OCI-LY7 (cell line): ENCODE results near the gene FAT4.

Source experiments
- EZH2phosphoT487 ChIP-seq: fragments of 200-600 bp; sonication (generic); IDR thresholded peaks from 2 replicates; pipeline ENCODE4 v1.6.1; 2018; ENCODE audit warnings: low read depth, borderline replicate concordance, mild to moderate bottlenecking, mixed run types, antibody characterized with exemption, low read length, moderate library complexity, mixed read lengths
- TF ChIP-seq, protein P1 (sequence below): fragments of 200-600 bp; sonication (generic); conservative IDR thresholded peaks from 2 replicates; pipeline ENCODE4 v1.5.1; 2014; ENCODE audit warnings: mild to moderate bottlenecking, antibody characterized with exemption, low read length, moderate library complexity, mixed read lengths

DNA sequence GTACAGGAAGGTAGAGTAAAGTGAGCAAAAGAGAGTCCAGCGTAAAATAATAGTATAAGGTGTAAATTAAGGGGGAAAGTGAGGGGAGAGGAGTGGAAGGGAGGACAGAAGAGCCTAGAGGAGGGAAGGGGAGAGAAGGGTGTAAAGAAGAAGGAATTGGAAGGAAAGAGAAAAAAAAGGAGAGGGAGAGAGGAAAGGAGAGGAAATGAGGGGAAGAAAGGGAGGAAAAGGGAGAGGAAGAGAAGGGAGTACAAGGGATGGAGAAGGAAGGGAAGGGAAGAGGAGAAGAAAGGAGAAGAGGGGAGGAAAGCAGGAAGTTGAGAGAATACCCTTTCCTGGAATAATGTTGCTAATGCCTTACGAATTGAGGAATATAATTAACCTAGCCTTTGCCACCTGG lies 3.3 kb upstream of the FAT4 start:
- TF ChIP-seq, protein P1, sequence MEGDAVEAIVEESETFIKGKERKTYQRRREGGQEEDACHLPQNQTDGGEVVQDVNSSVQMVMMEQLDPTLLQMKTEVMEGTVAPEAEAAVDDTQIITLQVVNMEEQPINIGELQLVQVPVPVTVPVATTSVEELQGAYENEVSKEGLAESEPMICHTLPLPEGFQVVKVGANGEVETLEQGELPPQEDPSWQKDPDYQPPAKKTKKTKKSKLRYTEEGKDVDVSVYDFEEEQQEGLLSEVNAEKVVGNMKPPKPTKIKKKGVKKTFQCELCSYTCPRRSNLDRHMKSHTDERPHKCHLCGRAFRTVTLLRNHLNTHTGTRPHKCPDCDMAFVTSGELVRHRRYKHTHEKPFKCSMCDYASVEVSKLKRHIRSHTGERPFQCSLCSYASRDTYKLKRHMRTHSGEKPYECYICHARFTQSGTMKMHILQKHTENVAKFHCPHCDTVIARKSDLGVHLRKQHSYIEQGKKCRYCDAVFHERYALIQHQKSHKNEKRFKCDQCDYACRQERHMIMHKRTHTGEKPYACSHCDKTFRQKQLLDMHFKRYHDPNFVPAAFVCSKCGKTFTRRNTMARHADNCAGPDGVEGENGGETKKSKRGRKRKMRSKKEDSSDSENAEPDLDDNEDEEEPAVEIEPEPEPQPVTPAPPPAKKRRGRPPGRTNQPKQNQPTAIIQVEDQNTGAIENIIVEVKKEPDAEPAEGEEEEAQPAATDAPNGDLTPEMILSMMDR, result no peak
- no peak for TF ChIP-seq EZH2phosphoT487
